CD14-positive monocyte (primary cell): ENCODE data around the gene SLC6A7. TPM values are rescaled to one million over a fixed set of nuclear protein-coding genes. Genes with fewer than 3 reads are reported as not detected.

Experiments
- DNase-seq, 3 donors: peaks; one replicate each; pipeline ENCODE4 v3.0.0-alpha.2; 2011 to 2022
- H2AFZ ChIP-seq: 2 replicates; pipeline ENCODE4 v1.6.0; 2012; ENCODE audit warnings: mild to moderate bottlenecking, low read depth, low read length, inconsistent platforms; ENCODE audit not compliant: insufficient read depth, poor library complexity, severe bottlenecking
- H3K27ac ChIP-seq, 2 donors: 1 replicate in 1 of 2; 2 replicates in 1 of 2; pipeline ENCODE4 v1.5.1; 2012 to 2013; ENCODE audit warnings: low read length in 2 of 2, control low read depth in 1 of 2, inconsistent platforms in 1 of 2, low read depth in 1 of 2, mild to moderate bottlenecking in 1 of 2
- H3K27me3 ChIP-seq, 2 donors: one replicate each; pipeline versions ENCODE4 v1.6.0 to v1.6.1; 2011 to 2013; ENCODE audit warnings: low read length in 2 of 2; ENCODE audit not compliant: control insufficient read depth in 2 of 2, insufficient read depth in 2 of 2
- H3K36me3 ChIP-seq, 2 donors: replicated peaks in 1 of 2; 1 replicate in 1 of 2; 2 replicates in 1 of 2; pipeline versions ENCODE4 v1.5.1 to v1.6.1; 2012 to 2013; ENCODE audit warnings: low read length in 2 of 2, control low read depth in 1 of 2, inconsistent platforms in 1 of 2, mild to moderate bottlenecking in 1 of 2; ENCODE audit not compliant: insufficient read depth in 2 of 2, control insufficient read depth in 1 of 2
- H3K4me1 ChIP-seq, 2 donors: 1 replicate in 1 of 2; 2 replicates in 1 of 2; pipeline versions ENCODE4 v1.5.1 to v1.6.1; 2012 to 2013; ENCODE audit warnings: low read length in 2 of 2, control low read depth in 1 of 2, inconsistent platforms in 1 of 2, mild to moderate bottlenecking in 1 of 2, moderate library complexity in 1 of 2; ENCODE audit not compliant: insufficient read depth in 2 of 2, control insufficient read depth in 1 of 2
- H3K4me2 ChIP-seq: replicated peaks from 2 replicates; pipeline ENCODE3; 2012; ENCODE audit warnings: low read length, moderate library complexity, mild to moderate bottlenecking; ENCODE audit not compliant: poor library complexity, severe bottlenecking; ENCODE audit errors: extremely low read depth
- H3K4me3 ChIP-seq, 3 experiments: fragments of 200-600 bp in 1 of 3; sonication (generic) in 1 of 3; replicated peaks in 1 of 3; 1 replicate in 2 of 3; 2 replicates in 1 of 3; pipeline ENCODE4 v1.5.1; 2011 to 2013; ENCODE audit warnings: low read length in 3 of 3, mild to moderate bottlenecking in 3 of 3, control low read depth in 2 of 3, low read depth in 2 of 3, inconsistent platforms in 1 of 3, moderate library complexity in 1 of 3
- H3K79me2 ChIP-seq: 2 replicates; pipeline ENCODE4 v1.6.0; 2012; ENCODE audit warnings: mild to moderate bottlenecking, control low read depth, inconsistent platforms, low read length, moderate library complexity; ENCODE audit not compliant: insufficient read depth
- H3K9ac ChIP-seq: 2 replicates; pipeline ENCODE4 v1.6.0; 2017; ENCODE audit warnings: low read length, mild to moderate bottlenecking; ENCODE audit not compliant: insufficient read depth, poor library complexity, severe bottlenecking
- H3K9me3 ChIP-seq, 2 donors: replicated peaks in 1 of 2; 1 replicate in 1 of 2; 2 replicates in 1 of 2; pipeline versions ENCODE4 v1.5.1 to v1.6.1; 2012 to 2013; ENCODE audit warnings: low read length in 2 of 2, control low read depth in 1 of 2; ENCODE audit not compliant: control insufficient read depth in 1 of 2, insufficient read depth in 1 of 2
- H4K20me1 ChIP-seq: 2 replicates; pipeline ENCODE4 v1.6.0; 2012; ENCODE audit warnings: mild to moderate bottlenecking, low read length, control low read depth, moderate library complexity; ENCODE audit not compliant: insufficient read depth
- H3K27ac Mint-ChIP-seq, 7 donors: one replicate each; pipeline ENCODE4 v1.8.0; 2020; ENCODE audit warnings: mild to moderate bottlenecking in 7 of 7, mixed read lengths in 7 of 7, moderate library complexity in 6 of 7, inconsistent platforms in 2 of 7
- H3K27me3 Mint-ChIP-seq, 3 donors: one replicate each; pipeline ENCODE4 v1.8.0; 2021 to 2022; ENCODE audit warnings: low read depth in 3 of 3, mild to moderate bottlenecking in 3 of 3, mixed read lengths in 3 of 3, moderate library complexity in 3 of 3, inconsistent platforms in 1 of 3
- H3K36me3 Mint-ChIP-seq, 2 donors: one replicate each; pipeline ENCODE4 v1.8.0; 2020; ENCODE audit warnings: mixed read lengths in 2 of 2, inconsistent platforms in 1 of 2, mild to moderate bottlenecking in 1 of 2
- H3K4me1 Mint-ChIP-seq: one replicate; pipeline ENCODE4 v1.8.0; 2020; ENCODE audit warnings: mild to moderate bottlenecking, mixed read lengths
- H3K4me3 Mint-ChIP-seq, 2 donors: one replicate each; pipeline ENCODE4 v1.8.0; 2020; ENCODE audit warnings: mild to moderate bottlenecking in 2 of 2, mixed read lengths in 2 of 2, moderate library complexity in 1 of 2
- H3K9me3 Mint-ChIP-seq, 7 donors: one replicate each; pipeline ENCODE4 v1.8.0; 2020 to 2022; ENCODE audit warnings: mixed read lengths in 7 of 7, mild to moderate bottlenecking in 6 of 7, moderate library complexity in 6 of 7, inconsistent platforms in 2 of 7
- CTCF ChIP-seq: fragments of 200-600 bp; IDR thresholded peaks from one replicate; pipeline ENCODE4 v1.8.0; 2022; ENCODE audit warnings: antibody characterized with exemption, mild to moderate bottlenecking
- whole genome bisulfite sequencing: methylation state at CpG from one replicate; pipeline ENCODE4 v1.1.5; 2013; ENCODE audit warnings: missing lambda C conversion rate; ENCODE audit not compliant: insufficient coverage; 5-methylcytosine and 5-hydroxymethylcytosine counted together
- intact Hi-C, 2 donors: fragments of 100-400 bp; cut with micrococcal nuclease; formaldehyde crosslinking; loops; one replicate each; pipeline versions ENCODE4 v1.15.0 to v1.15.1; 2023
- polyA plus RNA-seq, 3 donors: library from polyadenylated mRNA; depleted of rRNA in 1 of 3; unstranded in 2 of 3; stranded (reverse) in 1 of 3; fragments of 300-500 nt in 2 of 3; fragments of >200 nt in 1 of 3; fragmentation: Illumina TruSeq in 2 of 3; gene quantifications; 1 replicate in 2 of 3; 2 replicates in 1 of 3; pipeline ENCODE4 v1.2.3, GENCODE V29; 2012 to 2021

Gene SLC6A7
- polyA plus RNA-seq, 3 donors, result 0.07 TPM; not detected in 2

DNA sequence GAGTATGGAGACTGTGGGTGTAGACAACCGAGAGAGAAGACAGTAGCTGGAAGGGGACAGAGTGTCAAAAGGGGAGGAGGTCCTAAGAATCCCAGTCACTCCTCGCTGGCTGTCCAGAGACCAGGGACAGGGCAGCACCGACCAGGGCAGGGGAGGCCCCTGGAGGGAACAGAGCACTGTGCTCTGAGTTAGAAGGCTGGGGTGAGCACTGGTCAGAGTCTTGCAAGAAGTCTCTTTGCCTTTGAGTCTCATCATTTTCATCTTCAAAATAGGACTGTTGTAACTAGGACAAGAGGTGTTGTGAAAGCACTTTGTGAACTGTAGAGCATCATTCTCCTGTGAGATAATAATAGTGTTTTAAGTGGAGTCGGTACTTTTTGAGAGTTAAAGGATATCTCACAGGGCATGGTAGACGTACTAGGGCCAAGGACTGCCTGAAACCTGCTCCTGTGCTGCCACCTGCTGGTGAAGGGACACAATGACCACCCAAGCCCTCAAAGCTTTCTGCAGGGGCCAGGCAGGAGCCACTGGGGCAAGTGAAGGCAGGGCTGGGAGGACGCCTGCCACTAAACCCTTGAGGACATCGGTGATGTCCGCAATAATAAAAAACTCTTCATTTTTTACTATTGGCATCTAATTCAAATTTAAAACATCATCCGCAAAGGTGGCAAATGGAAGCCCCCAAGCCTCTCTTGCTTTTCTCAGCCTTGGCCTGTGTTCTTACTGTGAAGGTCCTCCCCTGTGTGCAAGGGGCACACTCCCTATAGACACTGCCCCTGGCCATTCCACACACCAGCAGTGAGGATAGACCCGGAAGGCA, 28.2 kb downstream of the SLC6A7 start:
- intact Hi-C loops, result loop anchor here (1.0 to 2.0 kb wide), 4 partner anchors 55 to 88 kb away; no protein-coding TSS in a partner anchor
- no peak overlapping the region for H3K27ac ChIP-seq
- H3K9me3 ChIP-seq, result no peaks in the 10 kb centered on the region
- H3K4me1 Mint-ChIP-seq, result peaks cover 7% of the 10 kb centered on the region
- no peak overlapping the region for H2AFZ ChIP-seq
- no peaks in the 10 kb centered on the region for H3K36me3 ChIP-seq
- TF ChIP-seq CTCF, result peak; percentile 93
- H3K27ac Mint-ChIP-seq, result peak overlapping the region in 1 of 7 donors; percentile 16
- no peaks in the 10 kb centered on the region for H3K79me2 ChIP-seq
- H3K9ac ChIP-seq, result no peak overlapping the region
- peaks cover 0 to 2% (median 0%) of the 10 kb centered on the region in 7 donors for H3K9me3 Mint-ChIP-seq
- H3K36me3 Mint-ChIP-seq, result no peaks in the 10 kb centered on the region
- no peak overlapping the region for H3K4me3 ChIP-seq
- peak; percentile 74 to 82 (median 79) for DNase-seq
- WGBS, result 34% methylated on average over 6 of the region's 10 CpGs
- H3K4me3 Mint-ChIP-seq, result peak overlapping the region in 1 of 2 donors; percentile 44
- H3K27me3 ChIP-seq, result no peaks in the 10 kb centered on the region
- no peak overlapping the region for H3K4me2 ChIP-seq
- H4K20me1 ChIP-seq, result no peaks in the 10 kb centered on the region
- peaks cover 8 to 17% (median 15%) of the 10 kb centered on the region in 3 donors for H3K27me3 Mint-ChIP-seq
- H3K4me1 ChIP-seq, result no peaks in the 10 kb centered on the region

DNA sequence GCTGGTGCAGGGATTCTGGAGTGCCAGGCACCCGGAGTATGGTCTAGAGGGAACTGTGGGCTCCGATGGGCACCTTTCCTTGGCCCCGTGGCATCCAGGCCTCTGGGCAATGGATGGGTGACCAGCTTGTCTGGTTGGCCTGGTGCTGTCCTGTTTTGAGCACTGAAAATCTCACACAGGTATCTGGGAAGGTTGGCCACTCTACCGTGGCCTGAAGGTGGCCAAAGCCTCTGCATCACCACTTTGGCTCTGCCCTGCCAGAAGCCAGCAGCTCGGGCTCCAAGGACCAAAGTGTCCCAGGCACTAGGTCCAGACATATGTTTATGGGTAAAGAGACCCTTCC, 28.8 kb downstream of the SLC6A7 start:
- TF ChIP-seq CTCF, result no peak

More for the DNA sequence above, 28.8 kb downstream of the SLC6A7 start:
- Histone ChIP-seq H3K27me3 (no peaks in the 10 kb centered on the region), H3K36me3 (no peaks in the 10 kb centered on the region), H3K4me3 (no peak overlapping the region), H3K4me2 (no peak overlapping the region), H3K79me2 (no peaks in the 10 kb centered on the region), H3K9ac (no peak overlapping the region), H3K27ac (no peak overlapping the region), H3K9me3 (no peaks in the 10 kb centered on the region), H4K20me1 (no peaks in the 10 kb centered on the region), H3K4me1 (no peaks in the 10 kb centered on the region), H2AFZ (no peak overlapping the region)
- peaks cover 6 to 17% (median 15%) of the 10 kb centered on the region in 3 donors for H3K27me3 Mint-ChIP-seq
- peaks cover 7% of the 10 kb centered on the region for H3K4me1 Mint-ChIP-seq
- no peak overlapping the region for H3K27ac Mint-ChIP-seq
- WGBS, result 100% methylated on average over 4 of the region's 5 CpGs
- no peak for DNase-seq
- no peak overlapping the region for H3K4me3 Mint-ChIP-seq
- H3K36me3 Mint-ChIP-seq, result no peaks in the 10 kb centered on the region
- intact Hi-C loops, result loop anchor here (1.0 to 2.0 kb wide), 3 partner anchors 57 to 88 kb away; no protein-coding TSS in a partner anchor
- H3K9me3 Mint-ChIP-seq, result peaks cover 0 to 2% (median 0%) of the 10 kb centered on the region in 7 donors
